HG03060 (cell line): ENCODE measurements around the gene ZNF30.
"Not testable (repeated sequence)": the region's sequence is repeated elsewhere in the genome, so short reads cannot be mapped to it uniquely, and the experiment has no call there.

Experiments
- ATAC-seq: cut with Tn5 transposase; IDR thresholded peaks from one replicate; pipeline ENCODE4 v1.9.1; 2021; ENCODE audit warnings: low read depth, moderate number of reproducible peaks; ENCODE audit not compliant: unreplicated experiment

Gene ZNF30

GRCh38 chr19:34926685-34927375 lies at the start of gene ZNF30:
ZNF30 (plus strand) TSS chr19:34926903; CDS start chr19:34929948, 3,045 bp downstream.
- ATAC-seq, result no peak

GRCh38 chr19:34879563-34879962 lies 47.1 kb upstream of the ZNF30 start:
- ATAC-seq, result no peak

- ATAC-seq, result no peak
Measured at GRCh38 chr19:34880034-34880433, 46.7 kb upstream of the ZNF30 start.

- no peak for ATAC-seq
Measured at GRCh38 chr19:34881982-34882381, 44.7 kb upstream of the ZNF30 start.

GRCh38 chr19:34888091-34888490 lies 38.6 kb upstream of the ZNF30 start:
- no peak for ATAC-seq

GRCh38 chr19:34900245-34900644 lies 26.5 kb upstream of the ZNF30 start:
- ATAC-seq, result no peak

- no peak for ATAC-seq
Measured at GRCh38 chr19:34904664-34905527, 21.8 kb upstream of the ZNF30 start.

- ATAC-seq, result no peak
Measured at GRCh38 chr19:34910770-34911169, 15.9 kb upstream of the ZNF30 start.

- ATAC-seq, result not testable (repeated sequence)
Measured at GRCh38 chr19:34917144-34917543, 9.6 kb upstream of the ZNF30 start.

GRCh38 chr19:34918190-34918589 lies 8.5 kb upstream of the ZNF30 start:
- ATAC-seq, result no peak

- not testable (repeated sequence) for ATAC-seq
Measured at GRCh38 chr19:34920090-34920786, 6.5 kb upstream of the ZNF30 start.

GRCh38 chr19:34925278-34925855 lies 1.3 kb upstream of the ZNF30 start:
- no peak for ATAC-seq

GRCh38 chr19:34926361-34926684 lies 380 bp upstream of the ZNF30 start:
- no peak for ATAC-seq

GRCh38 chr19:34932494-34932893 lies 5.8 kb downstream of the ZNF30 start:
- no peak for ATAC-seq

GRCh38 chr19:34936184-34936583 lies 9.5 kb downstream of the ZNF30 start:
- no peak for ATAC-seq

GRCh38 chr19:34938886-34939285 lies 12.2 kb downstream of the ZNF30 start:
- ATAC-seq, result no peak

- no peak for ATAC-seq
Measured at GRCh38 chr19:34943861-34944573, 17.3 kb downstream of the ZNF30 start.

- ATAC-seq, result no peak
Measured at GRCh38 chr19:34953092-34953491, 26.4 kb downstream of the ZNF30 start.

- no peak for ATAC-seq
Measured at GRCh38 chr19:34957830-34958751, 31.4 kb downstream of the ZNF30 start.
